K562 (cell line): ENCODE data around the gene TMEM222. TPM values are rescaled to one million over a fixed set of nuclear protein-coding genes. Genes with fewer than 3 reads are reported as not detected.
A peak's percentile ranks its signal among the peaks of the same experiment; 100 is the strongest.

Experiments used
- ATAC-seq: fragments of 200-7000 bp; cut with Tn5 transposase; 3 replicates; pipeline ENCODE4 v1.9.1; 2020; ENCODE audit warnings: moderate library complexity
- BruUV-seq: library from RNA; stranded (reverse); fragments of 400-500 nt; replicated peaks from 2 replicates; lab custom pipeline; 2021; lab: Mats Ljungman, UMichigan
- CTCF ChIA-PET: fragments of 300-600 bp; formaldehyde crosslinking; extraction: SDS; loops from one replicate; lab custom pipeline; 2021; ENCODE audit warnings: low intra/inter-chr PET ratio; lab: Yijun Ruan, JAX
- POLR2A ChIA-PET: fragments of 300-600, 350-650 bp; sonication (Branson Sonifier 250); formaldehyde crosslinking; extraction: SDS; loops from one replicate; lab custom pipeline; 2021; ENCODE audit warnings: antibody characterized with exemption, inconsistent platforms; lab: Yijun Ruan, JAX
- DNase-seq, 4 experiments: peaks; one replicate each; pipeline versions ENCODE4 v3.0.0 to v3.0.0-alpha.2; 2011 to 2018; ENCODE audit warnings: low spot score in 3 of 4, mixed read lengths in 3 of 4; ENCODE audit errors: extremely low read depth in 1 of 4
- FAIRE-seq: peaks from 2 replicates; lab custom pipeline; 2011; peaks lifted over from hg19 to GRCh38; lab: Jason Lieb, UNC
- H2AFZ ChIP-seq: 2 replicates; pipeline ENCODE4 v1.6.0; 2011; ENCODE audit warnings: low read depth, low read length, control low read depth, inconsistent platforms
- H3K27ac ChIP-seq: fragments of 200-600 bp; 3 replicates; pipeline ENCODE4 v1.8.0; 2011; ENCODE audit warnings: low read depth, mild to moderate bottlenecking, control low read depth, inconsistent platforms, low read length, moderate library complexity, mixed read lengths; ENCODE audit errors: extremely low read depth
- H3K27me3 ChIP-seq, 2 experiments: fragments of 300-600 bp in 1 of 2; 2 replicates in 1 of 2; 3 replicates in 1 of 2; pipeline versions ENCODE4 v1.6.0 to v1.8.0; 2011; ENCODE audit warnings: inconsistent platforms in 2 of 2, low read length in 2 of 2, mild to moderate bottlenecking in 1 of 2, mixed read lengths in 1 of 2, moderate library complexity in 1 of 2; ENCODE audit not compliant: control insufficient read depth in 2 of 2, insufficient read depth in 2 of 2
- H3K36me3 ChIP-seq: fragments of 300-600 bp; 3 replicates; pipeline ENCODE4 v1.8.0; 2011; ENCODE audit warnings: mild to moderate bottlenecking, low read length, inconsistent platforms; ENCODE audit not compliant: control insufficient read depth, insufficient read depth
- H3K4me1 ChIP-seq, 2 experiments: fragments of 200-600 bp in 1 of 2; replicated peaks in 1 of 2; 2 replicates in 1 of 2; 3 replicates in 1 of 2; pipeline versions ENCODE4 v1.5.1 to v1.8.0; 2011; ENCODE audit warnings: inconsistent platforms in 2 of 2, low read length in 2 of 2, mild to moderate bottlenecking in 1 of 2, mixed read lengths in 1 of 2, moderate library complexity in 1 of 2; ENCODE audit not compliant: control insufficient read depth in 2 of 2, insufficient read depth in 2 of 2
- H3K4me2 ChIP-seq: 2 replicates; pipeline ENCODE4 v1.6.1; 2011; ENCODE audit warnings: low read length, control low read depth, inconsistent platforms, mixed read lengths; ENCODE audit not compliant: insufficient read depth
- H3K4me3 ChIP-seq: fragments of 200-600 bp; sonication (generic), shearing (Covaris generic); 2 replicates; pipeline ENCODE4 v1.5.1; 2016; ENCODE audit warnings: control low read depth, inconsistent platforms
- H3K79me2 ChIP-seq: fragments of 200-600 bp; 3 replicates; pipeline ENCODE4 v1.8.0; 2011; ENCODE audit warnings: low read length, inconsistent platforms; ENCODE audit not compliant: control insufficient read depth, insufficient read depth
- H3K9ac ChIP-seq, 2 experiments: 2 replicates each; pipeline versions ENCODE4 v1.6.0 to v1.6.1; 2011; ENCODE audit warnings: low read depth in 2 of 2, low read length in 2 of 2, control low read depth in 1 of 2, inconsistent platforms in 1 of 2, mild to moderate bottlenecking in 1 of 2, mixed read lengths in 1 of 2; ENCODE audit not compliant: insufficient read depth in 1 of 2
- H3K9me1 ChIP-seq: one replicate; pipeline ENCODE4 v1.6.0; 2011; ENCODE audit warnings: inconsistent platforms, mild to moderate bottlenecking, low read length, moderate library complexity; ENCODE audit not compliant: control insufficient read depth, insufficient read depth
- H3K9me3 ChIP-seq: replicated peaks from 2 replicates; pipeline ENCODE4 v1.5.1; 2011; ENCODE audit warnings: low read depth, low read length, inconsistent platforms; ENCODE audit not compliant: control insufficient read depth, insufficient read depth
- H4K20me1 ChIP-seq: replicated peaks from 2 replicates; pipeline ENCODE4 v1.6.1; 2011; ENCODE audit warnings: low read length, inconsistent platforms, mixed read lengths; ENCODE audit not compliant: control insufficient read depth, insufficient read depth
- ARID4B ChIP-seq: sonication (generic); formaldehyde crosslinking; IDR thresholded peaks from 2 replicates; pipeline ENCODE4 v1.8.0; 2022; ENCODE audit warnings: mild to moderate bottlenecking, missing genetic modification reagents
- HDGF ChIP-seq: fragments of 450-650 bp; IDR thresholded peaks from 2 replicates; pipeline ENCODE4 v1.6.1; 2016
- KLF6 ChIP-seq: fragments of 250-450 bp; sonication (Bioruptor Pico); IDR thresholded peaks from 2 replicates; pipeline ENCODE4 v1.4.0; 2020; ENCODE audit warnings: mild to moderate bottlenecking, moderate library complexity, borderline replicate concordance
- NFXL1 ChIP-seq: fragments of 450-650 bp; formaldehyde crosslinking; IDR thresholded peaks from 2 replicates; pipeline ENCODE4 v1.4.0; 2021; ENCODE audit warnings: mild to moderate bottlenecking
- PHB2 ChIP-seq: fragments of 450-650 bp; IDR thresholded peaks from 2 replicates; pipeline ENCODE4 v1.6.1; 2017; ENCODE audit warnings: low read depth
- PKNOX1 ChIP-seq: fragments of 450-650 bp; IDR thresholded peaks from 2 replicates; pipeline ENCODE4 v1.6.1; 2016
- RBBP5 ChIP-seq: fragments of 200-600 bp; sonication (generic); IDR thresholded peaks from 2 replicates; pipeline ENCODE4 v1.6.1; 2012; ENCODE audit warnings: borderline replicate concordance, mild to moderate bottlenecking, low read length, control low read depth, inconsistent platforms; ENCODE audit not compliant: insufficient read depth, poor library complexity, severe bottlenecking
- SMAD3 ChIP-seq: fragments of 450-650 bp; formaldehyde crosslinking; conservative IDR thresholded peaks from 2 replicates; pipeline ENCODE4 v1.4.0; 2020; ENCODE audit warnings: mild to moderate bottlenecking
- ZHX1 ChIP-seq: fragments of 150-350 bp; conservative IDR thresholded peaks from 2 replicates; pipeline ENCODE4 v1.6.1; 2014; ENCODE audit warnings: low read length
- ZNF764 ChIP-seq: fragments of 250-450 bp; sonication (Bioruptor Pico); IDR thresholded peaks from 2 replicates; pipeline ENCODE4 v1.4.0; 2020; ENCODE audit warnings: low read depth, mild to moderate bottlenecking, moderate library complexity
- WGBS: fragments of 100-300 bp; shearing (Covaris generic); methylation state at CpG from one replicate; pipeline ENCODE4 v1.1.6; 2016; ENCODE audit warnings: low coverage, mixed read lengths; ENCODE audit not compliant: insufficient coverage; ENCODE audit errors: missing lambda C conversion rate; 5-methylcytosine and 5-hydroxymethylcytosine counted together
- in situ Hi-C: fragments of 300-500 bp; cut with MboI; formaldehyde crosslinking; loops from 4 replicates; pipeline ENCODE4 v1.15.0; 2018; ENCODE audit warnings: inconsistent platforms, mixed read lengths
- intact Hi-C: fragments of 100-400 bp; cut with micrococcal nuclease; formaldehyde crosslinking; loops from 2 replicates; pipeline ENCODE4 v1.14.2; 2022
- polyA plus RNA-seq, 8 experiments: library from polyadenylated mRNA; depleted of rRNA in 4 of 8; stranded (reverse) in 5 of 8; unstranded in 3 of 8; fragments of >200 nt; fragmentation: Nextera tagmentation in 2 of 8; fragmentation: Illumina TruSeq in 1 of 8; extraction: Ambion mirVana in 2 of 8; extraction: Trizol in 1 of 8; gene quantifications; 2 replicates each; pipeline versions ENCODE4 v1.2.1 to v1.2.3, GENCODE V29; 2011 to 2014; ENCODE audit warnings: inconsistent platforms in 1 of 8, missing spikeins in 1 of 8
- total RNA-seq, 7 experiments: library from RNA; depleted of rRNA in 6 of 7; stranded (reverse); fragments of >200 nt in 6 of 7; fragmentation: Illumina TruSeq in 2 of 7; extraction: Trizol in 2 of 7; gene quantifications; 2 replicates each; pipeline versions ENCODE4 v1.2.1 to v1.2.3, GENCODE V29; 2011 to 2021; ENCODE audit warnings: low replicate concordance in 1 of 7

The TMEM222 gene
- total and polyA plus RNA-seq, 9 of the 15 experiments (the other 6 are each of a cell fraction or from before 2014, with no cell fraction given) = 6.9 to 48.0 (median 32.8) TPM

GRCh38 chr1:27341525-27342252, 19.7 kb downstream of the TMEM222 start, which contains the start of gene SYTL1 (continued):
- 0 out of 2 replicates have a peak, but pooled peaks have one; percentile 28 for TF ChIP-seq SMAD3 (CRISPR knock-in tag)
- no peak for TF ChIP-seq PHB2

- Histone ChIP-seq H3K9ac (peak overlapping the region; percentile 33 to 87; a peak in 3 of 4 replicates), H3K4me1 (peaks cover 24 to 35% of the 10 kb centered on the region in 2 experiments), H2AFZ (peak overlapping the region; percentile 79), H3K36me3 (no peaks in the 10 kb centered on the region), H3K9me1 (no peaks in the 10 kb centered on the region), H3K9me3 (no peaks in the 10 kb centered on the region), H4K20me1 (no peaks in the 10 kb centered on the region), H3K27me3 (no peaks in the 10 kb centered on the region), H3K4me3 (peak overlapping the region; percentile 33), H3K27ac (peak overlapping the region; percentile 48; the same call in 2 of the 3 replicates), H3K4me2 (peak overlapping the region; percentile 72), H3K79me2 (no peaks in the 10 kb centered on the region; the same call in 2 of the 3 replicates)
- ATAC-seq = peak; percentile 30
- WGBS = 71% methylated on average over 8 of the region's 8 CpGs
- POLR2A ChIA-PET = interaction anchor here (0.7 to 2.0 kb wide), 5 partner anchors 9 to 24 kb away, joined by 3 to 14 read pairs (median 5); partner anchors contain the start of gene MAP3K6
- CTCF ChIA-PET = interaction anchor here (0.7 to 1.0 kb wide), 2 partner anchors 10 to 148 kb away, joined by 3 read pairs; no protein-coding TSS in a partner anchor
- in situ Hi-C loops (no loop called here), intact Hi-C loops (no loop called here)
- TSS peak; percentile 50 for BruUV-seq
- no peak for FAIRE-seq
- no peak for DNase-seq
- peak; percentile 30 for TF ChIP-seq RBBP5
- no peak for TF ChIP-seq ZHX1
- TF ChIP-seq HDGF = peak; percentile 82; the same call in 1 of the 2 replicates
- TF ChIP-seq KLF6 = no peak
- no peak for TF ChIP-seq PKNOX1
- 0 out of 2 replicates have a peak, but pooled peaks have one; percentile 5 for TF ChIP-seq ARID4B
- TF ChIP-seq ZNF764 (CRISPR knock-in tag) = 0 out of 2 replicates have a peak, but pooled peaks have one; percentile 9
- no peak for TF ChIP-seq NFXL1
Observed at GRCh38 chr1:27342391-27342777, 20.4 kb downstream of the TMEM222 start.
